SH-SY5Y (cell line): ENCODE data around the gene MBP.

Experiments
- GATA2 ChIP-seq: IDR thresholded peaks from 2 replicates; pipeline ENCODE4 v1.6.1; 2011; ENCODE audit warnings: mild to moderate bottlenecking, low read depth, low read length
- GATA3 ChIP-seq: IDR thresholded peaks from 2 replicates; pipeline ENCODE4 v1.6.1; 2011; ENCODE audit warnings: low read depth, mild to moderate bottlenecking, low read length, moderate library complexity

Gene MBP

GRCh38 chr18:77132369-77133050, at the start of gene MBP:
Gene MBP (minus strand): TSS chr18:77132783. CDS start chr18:77105261, 27,522 bp downstream.
- TF ChIP-seq GATA2 = no peak
- no peak for TF ChIP-seq GATA3

- TF ChIP-seq GATA2 = no peak
- no peak for TF ChIP-seq GATA3
Observed at GRCh38 chr18:77181950-77182707, 49.5 kb upstream of the MBP start.

DNA sequence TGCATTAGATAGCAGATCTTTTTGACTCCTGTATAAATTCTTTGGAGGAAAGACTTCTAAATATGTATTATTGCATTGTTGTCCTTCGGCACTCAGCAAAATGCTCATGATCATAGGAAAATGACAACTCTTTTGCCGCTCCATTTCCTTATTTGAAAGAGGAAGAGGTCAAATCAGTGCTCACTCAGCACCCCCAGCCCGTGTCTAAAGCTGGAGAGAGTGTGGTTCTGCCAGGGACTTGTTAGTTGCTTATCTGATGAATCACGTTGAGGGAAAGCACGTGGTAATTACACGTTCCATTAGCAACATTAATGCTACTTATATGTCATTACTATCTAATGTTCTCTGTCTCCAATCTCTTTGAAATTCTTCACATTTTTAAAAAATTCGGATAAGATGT, 46.0 kb upstream of the MBP start:
- TF ChIP-seq GATA3 (no peak), GATA2 (no peak)

GRCh38 chr18:77177009-77177408, 44.4 kb upstream of the MBP start:
- no peak for TF ChIP-seq GATA2
- TF ChIP-seq GATA3 = no peak

GRCh38 chr18:77173275-77174030, 40.9 kb upstream of the MBP start:
- TF ChIP-seq GATA2 (no peak), GATA3 (no peak)

DNA sequence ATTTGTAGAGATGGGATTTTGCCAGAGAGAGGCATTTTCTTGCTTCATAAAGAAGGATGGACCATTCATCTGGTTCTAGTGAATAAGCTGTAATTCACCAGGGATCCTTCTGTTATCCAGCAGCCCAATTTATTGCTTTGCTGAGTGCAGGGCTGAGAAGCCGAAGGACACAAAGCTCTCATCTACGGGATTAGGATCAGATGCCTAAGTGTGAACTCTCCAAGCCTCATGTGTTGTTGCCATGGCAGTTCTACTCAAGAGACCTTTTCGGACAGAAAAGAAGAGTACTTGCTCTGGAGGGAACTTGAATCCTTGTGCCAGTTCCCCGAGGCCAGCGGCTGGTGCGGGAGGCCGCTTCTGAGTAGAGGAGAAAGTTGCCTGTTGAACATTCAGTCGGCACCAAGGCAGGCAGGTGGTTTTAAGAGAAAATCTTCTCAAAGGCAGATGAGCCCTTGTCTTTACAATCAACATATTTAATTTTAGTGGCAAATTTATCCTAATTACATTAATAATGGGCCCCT, 38.4 kb upstream of the MBP start:
- TF ChIP-seq GATA3 (no peak), GATA2 (no peak)

DNA sequence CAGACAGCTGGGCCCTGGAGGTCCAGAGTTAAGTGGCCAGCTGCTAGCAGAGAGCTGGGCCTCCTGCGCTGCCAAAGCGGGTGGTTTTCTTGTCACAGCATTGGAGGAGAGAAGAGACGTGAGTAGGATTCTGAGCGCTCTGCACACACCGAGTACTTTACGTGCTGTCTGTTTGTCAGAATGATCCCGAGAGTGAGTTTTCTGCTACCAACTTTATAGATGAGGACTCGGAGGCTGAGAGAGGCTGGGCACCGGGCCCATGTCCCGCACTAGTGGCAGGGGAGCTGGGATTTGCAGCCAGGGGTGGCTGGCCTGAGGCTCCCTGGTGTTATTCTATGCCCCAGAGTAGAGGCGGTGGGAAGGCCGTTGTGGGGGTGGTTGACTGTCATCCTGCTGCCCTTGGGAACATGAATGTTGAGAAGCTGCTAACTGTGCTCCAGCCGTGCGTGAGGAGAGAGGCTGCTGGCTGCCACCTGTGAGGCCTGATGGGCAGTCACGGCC, 36.3 kb upstream of the MBP start:
- TF ChIP-seq GATA3 = no peak
- TF ChIP-seq GATA2 = no peak

GRCh38 chr18:77167251-77167650, 34.7 kb upstream of the MBP start:
- no peak for TF ChIP-seq GATA2
- no peak for TF ChIP-seq GATA3

- TF ChIP-seq GATA3 (no peak), GATA2 (no peak)
Observed at GRCh38 chr18:77166523-77166922, 33.9 kb upstream of the MBP start.

DNA sequence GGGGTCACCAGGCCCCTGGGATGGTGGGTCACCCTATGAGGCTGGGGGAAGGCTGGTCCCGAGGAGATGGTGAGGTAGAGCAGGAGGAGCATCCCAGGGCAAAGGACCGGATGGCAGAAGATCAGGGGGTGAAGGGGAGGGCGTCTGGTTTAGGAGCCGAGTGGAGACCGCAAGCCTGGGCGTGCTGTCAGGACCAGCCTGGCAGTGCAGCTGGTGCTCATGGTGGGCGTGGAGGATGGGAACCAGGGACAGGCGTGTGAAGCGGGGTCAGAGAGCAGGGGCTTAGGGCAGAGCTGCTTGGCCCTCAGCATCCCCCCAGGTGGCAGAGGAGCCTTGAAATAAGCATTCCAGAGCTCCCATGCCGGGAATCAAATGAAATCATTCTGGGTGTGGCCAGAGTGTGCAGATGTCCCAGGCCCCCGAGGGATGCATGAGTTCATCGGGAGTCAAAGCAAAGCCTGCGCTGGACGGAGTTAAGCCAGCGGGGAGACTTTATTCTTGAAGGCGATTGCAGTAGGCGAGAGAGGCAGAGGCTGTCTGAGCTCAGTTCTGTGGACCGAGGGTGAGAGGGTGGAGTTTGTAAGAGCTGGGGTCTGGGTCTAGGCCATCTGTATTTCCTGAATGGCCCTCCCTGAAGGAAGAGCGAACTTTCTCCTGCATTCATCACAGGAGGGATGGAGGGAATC, 33.1 kb upstream of the MBP start:
- TF ChIP-seq GATA3 (no peak), GATA2 (no peak)

GRCh38 chr18:77164763-77165485, 32.3 kb upstream of the MBP start:
- TF ChIP-seq GATA3 = no peak
- no peak for TF ChIP-seq GATA2

DNA sequence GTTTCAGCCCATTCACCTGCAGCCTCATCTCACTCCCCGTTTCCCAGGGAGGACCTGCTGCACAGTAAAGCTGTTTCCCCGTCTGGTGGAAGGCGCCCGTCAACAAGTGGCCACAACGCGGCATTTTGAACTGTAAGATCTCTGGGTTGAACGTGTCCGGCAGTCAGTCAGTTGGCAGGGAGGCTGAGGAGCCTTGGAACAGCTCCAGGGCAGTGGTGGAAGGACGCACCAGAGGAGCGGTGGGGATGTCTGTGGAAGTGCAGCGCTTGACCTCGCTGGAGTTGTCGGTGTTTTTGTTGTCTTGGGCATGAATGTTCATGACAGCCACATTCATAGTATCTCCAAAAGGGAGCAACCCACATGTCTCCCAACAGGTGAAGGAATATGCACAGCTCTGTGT, 31.4 kb upstream of the MBP start:
- TF ChIP-seq GATA2 (no peak), GATA3 (no peak)

- TF ChIP-seq GATA3 = no peak
Observed at GRCh38 chr18:77162580-77162979, 30.0 kb upstream of the MBP start.
